ENCODE results near the gene CDH23.

- TF ChIP-seq CTCF (IDR thresholded peaks at IDR 0.05; ENCODE audit: poor library complexity): no peak
- TF ChIP-seq EZH2phosphoT487 (IDR thresholded peaks at IDR 0.05; ENCODE audit: low read depth, severe bottlenecking, unreplicated experiment): no peak
- TF ChIP-seq EZH2 (IDR thresholded peaks at IDR 0.05; ENCODE audit: borderline replicate concordance): no peak
Measured at GRCh38 chr10:71710519-71710918, 313.8 kb downstream of the CDH23 start.
